Activated T-helper 1 cell treated with anti-CD3 and anti-CD28 coated beads, Interleukin-12 subunit alpha, Interleukin-12 subunit beta, Interleukin-2, Interleukin-4 antibody, amounts not matched to agents 30 ng/mL and 10 ng/mL and 1 ng/mL, durations not matched to agents 14 hours and 24 hours and 36 hours (primary cell): ENCODE measurements around the gene KRTAP5-5. TPM values are rescaled to one million over a fixed set of nuclear protein-coding genes. Genes with fewer than 3 reads are reported as not detected.
"Not testable (repeated sequence)": the region's sequence is repeated elsewhere in the genome, so short reads cannot be mapped to it uniquely, and the experiment has no call there.

Experiments
- DNase-seq: peaks from one replicate; pipeline ENCODE4 v3.0.0; 2021; ENCODE audit warnings: low spot score
- H3K27ac Mint-ChIP-seq: one replicate; pipeline ENCODE4 v1.8.0; 2021; ENCODE audit warnings: mild to moderate bottlenecking, mixed read lengths
- H3K27me3 Mint-ChIP-seq: one replicate; pipeline ENCODE4 v1.8.0; 2022; ENCODE audit warnings: mild to moderate bottlenecking, moderate library complexity, mixed read lengths; ENCODE audit not compliant: insufficient read depth
- H3K36me3 Mint-ChIP-seq: one replicate; pipeline ENCODE4 v1.8.0; 2021; ENCODE audit warnings: low read depth, mixed read lengths
- H3K4me1 Mint-ChIP-seq: one replicate; pipeline ENCODE4 v1.8.0; 2021; ENCODE audit warnings: low read depth, mixed read lengths
- H3K4me3 Mint-ChIP-seq: one replicate; pipeline ENCODE4 v1.8.0; 2021; ENCODE audit warnings: mild to moderate bottlenecking, moderate library complexity, mixed read lengths
- H3K9me3 Mint-ChIP-seq: one replicate; pipeline ENCODE4 v1.8.0; 2021; ENCODE audit warnings: mixed read lengths
- intact Hi-C: fragments of 100-400 bp; cut with micrococcal nuclease; formaldehyde crosslinking; loops from one replicate; pipeline ENCODE4 v1.15.1; 2024
- total RNA-seq: library from RNA; stranded (reverse); gene quantifications from 2 replicates; pipeline ENCODE4 v1.2.3, GENCODE V29; 2022

The KRTAP5-5 gene
- total RNA-seq, 1 donor from 2014 or later, result not detected

DNA sequence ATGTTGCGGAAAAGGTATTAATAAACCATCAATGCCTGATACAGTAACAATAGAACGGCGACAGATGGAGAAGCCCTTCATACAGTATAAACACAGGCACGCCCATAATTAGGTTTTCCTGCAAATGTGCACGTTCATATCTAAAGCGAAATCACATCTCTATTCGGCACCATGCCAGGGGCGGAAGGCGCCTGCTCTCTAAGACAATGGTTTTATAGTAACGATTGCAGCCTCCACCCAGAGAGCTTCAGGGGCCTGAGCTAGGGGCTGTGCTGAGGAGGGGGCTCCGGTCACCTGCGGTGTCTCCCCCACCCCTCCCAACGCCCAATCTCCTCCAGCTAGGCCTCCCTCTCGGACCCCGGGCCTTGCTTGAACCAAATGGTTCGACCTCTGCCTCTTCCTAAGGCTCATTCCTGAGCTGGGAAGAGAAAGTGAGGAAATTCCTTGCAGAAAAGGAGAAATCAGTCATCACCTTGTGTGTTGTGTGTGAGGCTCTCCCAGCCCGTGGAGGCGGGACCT lies 9.6 kb downstream of the KRTAP5-5 start:
- DNase-seq, result no peak
- Mint-ChIP-seq H3K4me1 (no peaks in the 10 kb centered on the region), H3K27me3 (peaks cover 7% of the 10 kb centered on the region), H3K27ac (no peak overlapping the region), H3K9me3 (no peaks in the 10 kb centered on the region), H3K4me3 (no peak overlapping the region), H3K36me3 (no peaks in the 10 kb centered on the region)
- intact Hi-C loops, result no loop called here

DNA sequence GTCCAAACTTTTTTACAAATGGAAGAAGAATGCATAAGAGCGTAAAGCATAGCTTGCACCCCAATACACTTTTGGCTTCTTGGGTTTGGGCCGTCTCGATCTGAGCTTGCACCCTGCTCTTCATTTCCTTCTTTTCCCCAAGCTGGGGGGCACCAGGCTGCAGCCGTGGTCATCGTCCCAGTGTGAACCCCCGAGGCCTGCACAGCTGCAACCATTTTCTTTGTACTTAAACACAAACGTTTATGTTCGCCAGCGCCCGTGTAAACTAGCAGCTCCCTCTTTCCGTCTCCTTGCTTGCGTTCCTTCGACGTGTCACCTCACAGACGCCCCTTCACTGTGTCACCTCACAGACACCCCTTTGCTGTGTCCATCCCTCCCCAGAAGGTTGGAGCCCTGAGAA lies 10.1 kb downstream of the KRTAP5-5 start:
- Mint-ChIP-seq H3K4me1 (no peaks in the 10 kb centered on the region), H3K36me3 (no peaks in the 10 kb centered on the region), H3K27me3 (peaks cover 7% of the 10 kb centered on the region), H3K4me3 (no peak overlapping the region), H3K9me3 (no peaks in the 10 kb centered on the region), H3K27ac (no peak overlapping the region)
- no peak for DNase-seq
- intact Hi-C loops, result no loop called here

- no peak for DNase-seq
- intact Hi-C loops, result no loop called here
These were observed 10.7 kb downstream of the KRTAP5-5 start for GRCh38 chr11:1640076-1640946.

GRCh38 chr11:1641096-1641495 lies 11.5 kb downstream of the KRTAP5-5 start:
- H3K27ac Mint-ChIP-seq, result no peak overlapping the region
- no peak for DNase-seq
- H3K4me3 Mint-ChIP-seq, result no peak overlapping the region
- H3K4me1 Mint-ChIP-seq, result no peaks in the 10 kb centered on the region
- H3K9me3 Mint-ChIP-seq, result no peaks in the 10 kb centered on the region
- no peaks in the 10 kb centered on the region for H3K36me3 Mint-ChIP-seq
- intact Hi-C loops, result no loop called here
- peaks cover 6% of the 10 kb centered on the region for H3K27me3 Mint-ChIP-seq

More at GRCh38 chr11:1640076-1640946, 10.7 kb downstream of the KRTAP5-5 start:
- H3K27me3 Mint-ChIP-seq, result peaks cover 6% of the 10 kb centered on the region
- H3K9me3 Mint-ChIP-seq, result no peaks in the 10 kb centered on the region
- no peak overlapping the region for H3K4me3 Mint-ChIP-seq
- no peak overlapping the region for H3K27ac Mint-ChIP-seq
- no peaks in the 10 kb centered on the region for H3K36me3 Mint-ChIP-seq
- no peaks in the 10 kb centered on the region for H3K4me1 Mint-ChIP-seq

DNA sequence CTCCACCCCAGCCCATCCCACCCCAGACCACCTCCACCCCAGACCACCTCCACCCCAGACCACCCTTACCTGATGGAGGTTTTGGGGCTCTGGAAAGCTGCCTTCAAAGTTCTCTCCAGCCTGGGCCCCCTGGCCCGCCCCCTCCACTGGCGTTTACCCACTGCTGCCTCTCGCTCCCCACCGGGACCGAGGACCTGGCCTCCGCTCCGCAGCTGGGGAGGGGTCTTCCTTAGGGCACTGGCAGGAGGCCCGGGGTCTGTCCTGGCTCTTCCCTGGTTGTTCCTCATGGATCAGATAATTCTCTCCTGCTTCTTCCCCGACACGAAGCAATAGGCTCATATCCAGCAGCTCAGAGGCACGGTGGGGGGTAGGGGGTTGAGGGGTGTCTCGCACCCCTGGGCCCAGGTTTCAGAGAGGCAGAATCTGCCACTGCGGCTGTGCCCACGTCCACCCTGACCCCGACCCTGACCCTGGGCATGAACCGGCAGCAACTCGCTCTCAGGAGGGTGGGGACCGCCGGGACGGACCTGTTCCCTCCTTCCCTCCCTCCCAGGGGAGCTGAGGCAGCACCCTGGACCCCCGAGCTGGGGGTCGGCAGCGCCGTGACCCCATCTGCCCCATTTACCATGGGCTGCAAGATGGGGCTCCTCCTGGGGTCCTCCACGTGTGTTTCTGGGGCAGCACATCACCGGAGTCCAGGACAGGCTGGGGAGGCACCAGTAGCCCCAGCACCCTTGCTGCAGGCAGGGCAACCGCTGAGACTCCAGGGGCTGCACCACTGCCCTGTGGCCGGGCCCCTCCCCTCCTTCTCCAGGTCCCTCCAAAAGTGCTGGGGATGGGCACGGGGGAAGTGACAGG lies 12.9 kb downstream of the KRTAP5-5 start:
- Mint-ChIP-seq H3K9me3 (no peaks in the 10 kb centered on the region), H3K36me3 (no peaks in the 10 kb centered on the region), H3K27ac (no peak overlapping the region), H3K4me1 (no peaks in the 10 kb centered on the region), H3K4me3 (no peak overlapping the region), H3K27me3 (peaks cover 6% of the 10 kb centered on the region)
- intact Hi-C loops, result no loop called here
- no peak for DNase-seq

DNA sequence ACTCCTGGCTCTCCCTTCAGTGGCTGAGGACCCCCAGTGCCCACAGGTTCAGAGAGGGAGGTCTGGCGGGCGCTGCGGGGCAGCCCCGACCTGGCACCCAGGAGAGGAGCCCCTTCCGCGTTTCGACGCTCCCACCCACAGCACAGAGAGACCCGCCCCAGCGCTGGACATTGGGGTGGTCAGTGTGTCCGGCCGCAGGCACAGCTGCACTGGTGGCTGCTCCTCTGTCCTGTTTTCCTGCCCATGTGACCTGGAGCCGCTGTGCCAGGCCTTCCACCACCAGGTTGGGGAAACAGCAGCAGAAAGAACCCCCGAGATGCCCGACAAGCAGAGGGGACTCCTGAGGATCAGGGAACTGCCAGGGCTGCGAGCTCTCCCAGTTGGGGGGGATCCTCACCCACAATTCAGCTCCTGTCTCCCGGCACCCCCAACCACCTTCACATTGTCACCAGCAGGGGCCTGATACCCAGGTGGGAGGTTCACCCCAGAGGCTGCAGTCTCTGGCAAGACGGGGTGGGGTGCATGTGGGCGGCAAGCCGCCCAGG lies 13.6 kb downstream of the KRTAP5-5 start:
- Mint-ChIP-seq H3K9me3 (no peaks in the 10 kb centered on the region), H3K27ac (no peak overlapping the region), H3K4me3 (no peak overlapping the region), H3K4me1 (no peaks in the 10 kb centered on the region), H3K36me3 (no peaks in the 10 kb centered on the region), H3K27me3 (peaks cover 6% of the 10 kb centered on the region)
- no peak for DNase-seq
- intact Hi-C loops, result no loop called here

DNA sequence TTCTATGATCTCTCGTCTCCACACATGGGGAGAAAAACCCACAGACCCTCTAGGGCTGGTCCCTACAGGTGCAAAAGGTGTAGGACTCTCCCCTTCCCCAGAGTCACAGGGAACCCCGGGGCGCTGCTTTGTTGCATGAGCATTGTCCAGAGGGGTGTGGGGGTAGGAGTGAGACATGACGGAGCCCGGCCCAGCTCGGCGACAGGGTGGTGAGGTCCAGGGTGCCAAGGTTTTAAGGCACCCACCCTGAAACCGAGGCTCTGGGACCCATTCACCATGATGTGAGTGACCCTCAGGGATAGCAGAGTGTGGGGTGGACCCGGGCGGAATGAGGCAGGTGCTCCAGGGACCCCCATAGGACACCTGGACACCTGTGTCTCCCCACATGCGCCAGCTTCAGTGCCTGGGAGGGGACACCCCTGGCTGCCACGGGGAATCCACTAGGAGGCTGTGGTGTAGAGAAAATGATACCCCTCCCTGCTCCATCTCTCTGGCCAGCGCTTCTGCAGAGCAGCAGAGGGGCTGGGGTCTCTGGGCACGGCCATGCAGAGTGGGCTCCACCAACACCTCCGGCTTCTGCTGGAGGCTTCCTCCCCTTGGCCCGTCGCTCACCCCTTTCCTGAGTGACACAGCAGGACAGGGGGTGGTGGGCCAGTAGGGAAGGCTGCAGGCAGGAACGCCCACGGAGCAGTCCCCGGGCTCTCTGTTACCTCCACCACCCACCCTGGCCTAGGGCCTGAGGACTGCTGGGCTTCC lies 15.2 kb downstream of the KRTAP5-5 start:
- Mint-ChIP-seq H3K27ac (no peak overlapping the region), H3K4me3 (no peak overlapping the region), H3K4me1 (no peaks in the 10 kb centered on the region), H3K27me3 (peaks cover 3% of the 10 kb centered on the region), H3K9me3 (no peaks in the 10 kb centered on the region), H3K36me3 (no peaks in the 10 kb centered on the region)
- intact Hi-C loops, result no loop called here
- DNase-seq, result no peak

DNA sequence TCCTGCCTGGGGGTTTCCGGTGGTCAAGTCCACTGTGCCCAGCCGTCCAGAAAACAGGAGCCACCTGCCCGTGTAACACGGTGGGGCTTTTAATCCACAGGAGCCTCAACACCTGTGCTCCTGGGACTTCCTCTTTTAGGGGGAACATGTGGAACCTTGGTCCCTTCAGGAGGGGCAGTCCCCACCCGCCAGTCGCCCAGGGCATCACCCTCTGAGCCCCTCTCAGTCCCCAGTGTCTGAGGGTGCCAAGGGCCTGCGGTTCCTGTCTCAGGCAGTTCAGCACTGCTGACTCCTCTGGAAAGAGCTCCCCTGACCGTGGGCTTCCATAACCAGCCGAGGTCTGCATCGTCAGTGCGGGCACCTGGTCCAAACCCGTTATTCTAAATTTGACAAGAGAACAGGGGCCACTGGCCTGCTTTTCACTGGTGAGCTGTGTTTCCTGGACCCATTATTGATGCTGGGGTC lies 15.8 kb downstream of the KRTAP5-5 start:
- Mint-ChIP-seq H3K4me3 (no peak overlapping the region), H3K27me3 (peaks cover 2% of the 10 kb centered on the region), H3K4me1 (no peaks in the 10 kb centered on the region), H3K36me3 (no peaks in the 10 kb centered on the region), H3K27ac (no peak overlapping the region), H3K9me3 (no peaks in the 10 kb centered on the region)
- DNase-seq, result no peak
- intact Hi-C loops, result no loop called here

DNA sequence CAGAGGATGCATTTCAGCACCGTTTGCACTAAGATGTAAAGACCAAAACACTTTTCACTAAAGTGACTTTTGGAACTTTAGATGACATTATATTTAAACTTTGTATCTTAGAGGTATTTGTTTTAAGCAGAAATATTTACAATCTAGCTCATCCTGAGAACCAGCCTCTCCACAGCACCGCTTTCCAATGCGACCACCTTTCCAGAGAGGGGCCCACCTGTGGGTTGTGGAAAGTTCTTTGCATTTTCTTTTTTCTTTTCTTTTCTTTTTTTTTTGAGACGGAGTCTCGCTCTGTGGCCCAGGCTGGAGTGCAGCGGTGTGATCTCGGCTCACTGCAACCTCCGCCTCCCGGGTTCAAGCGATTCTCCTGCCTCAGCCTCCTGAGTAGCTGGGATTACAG lies 17.0 kb downstream of the KRTAP5-5 start:
- DNase-seq, result not testable (repeated sequence)

DNA sequence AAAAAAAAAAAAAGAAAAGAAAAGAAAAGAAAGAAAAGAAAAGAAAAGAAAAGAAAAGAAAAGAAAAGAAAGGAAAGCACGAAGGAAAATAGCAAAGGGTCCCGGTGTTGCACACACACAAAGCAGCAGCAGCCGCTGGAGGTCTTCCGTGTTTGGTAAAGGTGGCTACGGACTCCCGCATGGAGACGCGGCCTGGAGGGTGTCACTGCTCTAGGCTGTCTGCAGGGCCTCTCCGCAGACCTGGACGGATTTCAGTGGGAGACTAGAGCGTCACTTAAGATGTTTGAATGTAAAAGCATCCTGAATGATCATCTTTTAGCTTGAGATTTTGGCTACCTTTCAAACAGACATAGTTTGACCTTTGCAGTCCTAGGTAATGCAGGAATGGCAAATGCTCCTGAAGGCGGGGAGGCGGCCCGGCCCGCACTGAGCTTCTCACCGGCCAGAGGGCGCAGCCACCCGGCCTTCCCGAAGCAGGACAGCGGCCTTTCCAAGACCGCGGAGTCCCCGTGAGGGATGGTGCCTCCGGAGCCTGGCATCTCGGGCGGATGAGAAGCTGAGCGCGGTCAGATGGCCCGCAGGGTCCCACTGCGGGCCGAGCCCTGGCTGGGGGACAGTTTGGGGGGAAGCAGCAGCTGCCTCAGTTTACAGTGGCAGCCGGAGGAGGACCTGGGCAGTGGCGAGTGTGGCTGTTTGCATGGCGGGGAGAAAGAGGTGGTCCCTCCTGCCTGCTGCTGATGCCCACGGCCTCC lies 18.5 kb downstream of the KRTAP5-5 start:
- no peaks in the 10 kb centered on the region for H3K9me3 Mint-ChIP-seq
- H3K36me3 Mint-ChIP-seq, result no peaks in the 10 kb centered on the region
- H3K27ac Mint-ChIP-seq, result no peak overlapping the region
- intact Hi-C loops, result no loop called here
- no peaks in the 10 kb centered on the region for H3K4me1 Mint-ChIP-seq
- no peak for DNase-seq
- H3K4me3 Mint-ChIP-seq, result no peak overlapping the region
- H3K27me3 Mint-ChIP-seq, result peaks cover 5% of the 10 kb centered on the region

More for the DNA sequence above, 17.0 kb downstream of the KRTAP5-5 start:
- H3K9me3 Mint-ChIP-seq, H3K27me3 Mint-ChIP-seq, H3K4me1 Mint-ChIP-seq, H3K36me3 Mint-ChIP-seq, H3K27ac Mint-ChIP-seq, H3K4me3 Mint-ChIP-seq, intact Hi-C loops: not testable (repeated sequence)

- Mint-ChIP-seq H3K9me3 (no peaks in the 10 kb centered on the region), H3K27me3 (peaks cover 5% of the 10 kb centered on the region), H3K4me1 (no peaks in the 10 kb centered on the region), H3K4me3 (no peak overlapping the region), H3K36me3 (no peaks in the 10 kb centered on the region), H3K27ac (no peak overlapping the region)
- DNase-seq, result no peak
- intact Hi-C loops, result no loop called here
These were observed 19.3 kb downstream of the KRTAP5-5 start for GRCh38 chr11:1648653-1649420.
